Measurements from ENCODE around the gene ZNF365.
"Not testable (repeated sequence)": the region's sequence is repeated elsewhere in the genome, so short reads cannot be mapped to it uniquely, and the experiment has no call there.

ZNF365 gene

GRCh38 chr10:62402508-62402907 is 28.3 kb downstream of the ZNF365 start:
- no peaks in the 10 kb centered on the region for H3K79me2 ChIP-seq
- no peaks in the 10 kb centered on the region for H3K27me3 ChIP-seq (ENCODE audit: control insufficient read depth, insufficient read depth, low read length)
- H3K4me3 ChIP-seq (ENCODE audit: low read depth, low read length): no peak overlapping the region
- H3K36me3 ChIP-seq (ENCODE audit: control insufficient read depth, insufficient read depth, low read length): no peaks in the 10 kb centered on the region
- TF ChIP-seq, protein P1, sequence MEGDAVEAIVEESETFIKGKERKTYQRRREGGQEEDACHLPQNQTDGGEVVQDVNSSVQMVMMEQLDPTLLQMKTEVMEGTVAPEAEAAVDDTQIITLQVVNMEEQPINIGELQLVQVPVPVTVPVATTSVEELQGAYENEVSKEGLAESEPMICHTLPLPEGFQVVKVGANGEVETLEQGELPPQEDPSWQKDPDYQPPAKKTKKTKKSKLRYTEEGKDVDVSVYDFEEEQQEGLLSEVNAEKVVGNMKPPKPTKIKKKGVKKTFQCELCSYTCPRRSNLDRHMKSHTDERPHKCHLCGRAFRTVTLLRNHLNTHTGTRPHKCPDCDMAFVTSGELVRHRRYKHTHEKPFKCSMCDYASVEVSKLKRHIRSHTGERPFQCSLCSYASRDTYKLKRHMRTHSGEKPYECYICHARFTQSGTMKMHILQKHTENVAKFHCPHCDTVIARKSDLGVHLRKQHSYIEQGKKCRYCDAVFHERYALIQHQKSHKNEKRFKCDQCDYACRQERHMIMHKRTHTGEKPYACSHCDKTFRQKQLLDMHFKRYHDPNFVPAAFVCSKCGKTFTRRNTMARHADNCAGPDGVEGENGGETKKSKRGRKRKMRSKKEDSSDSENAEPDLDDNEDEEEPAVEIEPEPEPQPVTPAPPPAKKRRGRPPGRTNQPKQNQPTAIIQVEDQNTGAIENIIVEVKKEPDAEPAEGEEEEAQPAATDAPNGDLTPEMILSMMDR (IDR thresholded peaks at IDR 0.05): no peak
- H3K27ac ChIP-seq: no peak overlapping the region
- no peaks in the 10 kb centered on the region for H3K4me1 ChIP-seq
- no peaks in the 10 kb centered on the region for H3K9me3 ChIP-seq (ENCODE audit: control insufficient read depth, low read length)
- no peak overlapping the region for H2AFZ ChIP-seq
- H3K9ac ChIP-seq: no peak overlapping the region
- H3K4me2 ChIP-seq (ENCODE audit: low read length): no peak overlapping the region

GRCh38 chr10:62410528-62410927 is 36.4 kb downstream of the ZNF365 start:
- not testable (repeated sequence) for H3K79me2 ChIP-seq; H3K4me3 ChIP-seq (ENCODE audit: low read depth, low read length); H3K9me3 ChIP-seq (ENCODE audit: control insufficient read depth, low read length); H3K27ac ChIP-seq; H3K4me1 ChIP-seq; H3K4me2 ChIP-seq (ENCODE audit: low read length); H3K27me3 ChIP-seq (ENCODE audit: control insufficient read depth, insufficient read depth, low read length); H3K9ac ChIP-seq; H3K36me3 ChIP-seq (ENCODE audit: control insufficient read depth, insufficient read depth, low read length); H2AFZ ChIP-seq

GRCh38 chr10:62410934-62411333 is 36.8 kb downstream of the ZNF365 start:
- not testable (repeated sequence) for H3K27me3 ChIP-seq (ENCODE audit: control insufficient read depth, insufficient read depth, low read length); H3K79me2 ChIP-seq; H3K4me3 ChIP-seq (ENCODE audit: low read depth, low read length); H3K9ac ChIP-seq; H3K4me2 ChIP-seq (ENCODE audit: low read length); H3K27ac ChIP-seq; H3K9me3 ChIP-seq (ENCODE audit: control insufficient read depth, low read length); H2AFZ ChIP-seq; H3K4me1 ChIP-seq; H3K36me3 ChIP-seq (ENCODE audit: control insufficient read depth, insufficient read depth, low read length)

- Histone ChIP-seq H3K27me3 (ENCODE audit: control insufficient read depth, insufficient read depth, low read length) (no peaks in the 10 kb centered on the region), H3K79me2 (no peaks in the 10 kb centered on the region), H3K4me3 (ENCODE audit: low read depth, low read length) (no peak overlapping the region), H3K4me2 (ENCODE audit: low read length) (no peak overlapping the region), H3K36me3 (ENCODE audit: control insufficient read depth, insufficient read depth, low read length) (no peaks in the 10 kb centered on the region), H3K9me3 (ENCODE audit: control insufficient read depth, low read length) (no peaks in the 10 kb centered on the region), H3K27ac (no peak overlapping the region), H3K9ac (no peak overlapping the region), H2AFZ (no peak overlapping the region), H3K4me1 (no peaks in the 10 kb centered on the region)
- TF ChIP-seq, protein P1 (IDR thresholded peaks at IDR 0.05): no peak
Observed at GRCh38 chr10:62413048-62413447, 38.9 kb downstream of the ZNF365 start.

GRCh38 chr10:62413652-62414051 is 39.5 kb downstream of the ZNF365 start:
- H3K27ac ChIP-seq: no peak overlapping the region
- no peak overlapping the region for H3K9ac ChIP-seq
- no peaks in the 10 kb centered on the region for H3K27me3 ChIP-seq (ENCODE audit: control insufficient read depth, insufficient read depth, low read length)
- H3K4me3 ChIP-seq (ENCODE audit: low read depth, low read length): no peak overlapping the region
- H3K4me1 ChIP-seq: no peaks in the 10 kb centered on the region
- H3K36me3 ChIP-seq (ENCODE audit: control insufficient read depth, insufficient read depth, low read length): no peaks in the 10 kb centered on the region
- TF ChIP-seq, protein P1 (IDR thresholded peaks at IDR 0.05): no peak
- H3K79me2 ChIP-seq: no peaks in the 10 kb centered on the region
- no peaks in the 10 kb centered on the region for H3K9me3 ChIP-seq (ENCODE audit: control insufficient read depth, low read length)
- no peak overlapping the region for H3K4me2 ChIP-seq (ENCODE audit: low read length)
- H2AFZ ChIP-seq: no peak overlapping the region

- H3K9ac ChIP-seq: no peak overlapping the region
- no peaks in the 10 kb centered on the region for H3K4me1 ChIP-seq
- H3K9me3 ChIP-seq (ENCODE audit: control insufficient read depth, low read length): no peaks in the 10 kb centered on the region
- no peak overlapping the region for H3K4me3 ChIP-seq (ENCODE audit: low read depth, low read length)
- H3K36me3 ChIP-seq (ENCODE audit: control insufficient read depth, insufficient read depth, low read length): no peaks in the 10 kb centered on the region
- H2AFZ ChIP-seq: no peak overlapping the region
- H3K27me3 ChIP-seq (ENCODE audit: control insufficient read depth, insufficient read depth, low read length): no peaks in the 10 kb centered on the region
- TF ChIP-seq, protein P1 (IDR thresholded peaks at IDR 0.05): no peak
- H3K79me2 ChIP-seq: no peaks in the 10 kb centered on the region
- H3K27ac ChIP-seq: no peak overlapping the region
- H3K4me2 ChIP-seq (ENCODE audit: low read length): no peak overlapping the region
Observed at GRCh38 chr10:62414359-62414758, 40.2 kb downstream of the ZNF365 start.
